PC-3 (cell line): Measurements from ENCODE around the gene BCAS3. TPM values are rescaled to one million over a fixed set of nuclear protein-coding genes. Genes with fewer than 3 reads are reported as not detected.

Source experiments
- ATAC-seq: fragments of 200-7000 bp; cut with Tn5 transposase; 2 replicates; pipeline ENCODE4 v1.9.1; 2020; ENCODE audit warnings: mild to moderate bottlenecking, moderate library complexity
- BruUV-seq: library from RNA; stranded (reverse); fragments of 400-500 nt; replicated peaks from 2 replicates; lab custom pipeline; 2021; lab: Mats Ljungman, UMichigan
- CTCF ChIA-PET: fragments of 300-600 bp; sonication (Branson Sonifier 250); formaldehyde crosslinking; loops from one replicate; lab custom pipeline; 2022; ENCODE audit warnings: antibody characterized with exemption; lab: Charles Lee
- POLR2A ChIA-PET: fragments of 300-600 bp; sonication (Branson Sonifier 250); formaldehyde crosslinking; loops from one replicate; lab custom pipeline; 2022; ENCODE audit warnings: antibody characterized with exemption; ENCODE audit not compliant: unreplicated experiment; lab: Charles Lee
- DNase-seq: peaks from one replicate; pipeline ENCODE4 v3.0.0-alpha.2; 2015
- H2AFZ ChIP-seq: fragments of 300-600 bp; sonication (generic); 2 replicates; pipeline ENCODE4 v1.6.0; 2016; ENCODE audit warnings: antibody characterized with exemption, low read length
- H3F3A ChIP-seq: fragments of 300-600 bp; sonication (generic); one replicate; pipeline ENCODE4 v1.6.0; 2017; ENCODE audit warnings: antibody characterized with exemption, low read length, control low read depth, mild to moderate bottlenecking; ENCODE audit not compliant: unreplicated experiment
- H3K27ac ChIP-seq: fragments of 300-600 bp; sonication (generic); 2 replicates; pipeline ENCODE4 v1.5.1; 2016; ENCODE audit warnings: mild to moderate bottlenecking, low read length
- H3K27me3 ChIP-seq: fragments of 300-600 bp; sonication (generic); 2 replicates; pipeline ENCODE4 v1.6.1; 2016; ENCODE audit warnings: low read length, mixed read lengths
- H3K36me3 ChIP-seq: fragments of 300-600 bp; sonication (generic); 2 replicates; pipeline ENCODE4 v1.6.1; 2016; ENCODE audit warnings: low read depth, mixed run types, low read length, mixed read lengths
- H3K4me1 ChIP-seq: fragments of 300-600 bp; sonication (generic); 2 replicates; pipeline ENCODE4 v1.5.1; 2016; ENCODE audit warnings: low read length; ENCODE audit not compliant: insufficient read depth
- H3K4me2 ChIP-seq: fragments of 300-600 bp; sonication (generic); 2 replicates; pipeline ENCODE4 v1.6.0; 2016; ENCODE audit warnings: low read length
- H3K4me3 ChIP-seq: fragments of 300-600 bp; sonication (generic); 2 replicates; pipeline ENCODE4 v1.5.1; 2016; ENCODE audit warnings: mild to moderate bottlenecking, low read length, mixed read lengths
- H3K79me2 ChIP-seq: fragments of 300-600 bp; sonication (generic); 2 replicates; pipeline ENCODE4 v1.6.1; 2017; ENCODE audit warnings: low read length, mixed read lengths
- H3K9ac ChIP-seq: fragments of 300-600 bp; sonication (generic); 2 replicates; pipeline ENCODE4 v1.6.0; 2016; ENCODE audit warnings: mild to moderate bottlenecking, low read length
- H3K9me2 ChIP-seq: fragments of 300-600 bp; sonication (generic); replicated peaks from 2 replicates; pipeline ENCODE4 v1.6.1; 2016; ENCODE audit warnings: mixed run types, low read length, mixed read lengths
- H3K9me3 ChIP-seq: fragments of 300-600 bp; sonication (generic); 2 replicates; pipeline ENCODE4 v1.6.1; 2016; ENCODE audit warnings: low read length, mixed read lengths
- H4K20me1 ChIP-seq: fragments of 300-600 bp; sonication (generic); 2 replicates; pipeline ENCODE4 v1.6.1; 2016; ENCODE audit warnings: low read length, mixed read lengths
- EZH2 ChIP-seq: fragments of 300-600 bp; sonication (generic); IDR thresholded peaks from one replicate; pipeline ENCODE4 v1.6.1; 2017; ENCODE audit warnings: antibody characterized with exemption, mild to moderate bottlenecking, low read length; ENCODE audit not compliant: unreplicated experiment
- EZH2phosphoT487 ChIP-seq: fragments of 300-600 bp; sonication (generic); IDR thresholded peaks from 2 replicates; pipeline ENCODE4 v1.6.1; 2018; ENCODE audit warnings: mild to moderate bottlenecking, antibody characterized with exemption, low read length, borderline replicate concordance
- intact Hi-C: fragments of 100-400 bp; cut with micrococcal nuclease; formaldehyde crosslinking; loops from 2 replicates; pipeline ENCODE4 v1.9.0; 2023
- total RNA-seq: library from RNA; depleted of rRNA; stranded (reverse); fragments of >200 nt; gene quantifications from 2 replicates; pipeline ENCODE4 v1.2.3, GENCODE V29; 2014
- TF ChIP-seq, protein P1 (sequence below): fragments of 300-600 bp; sonication (generic); conservative IDR thresholded peaks from 2 replicates; pipeline ENCODE4 v1.5.1; 2017; ENCODE audit warnings: antibody characterized with exemption, low read depth, mild to moderate bottlenecking, low read length

BCAS3 gene
- total RNA-seq, 1 experiment from 2014 or later: 25.9 TPM

DNA sequence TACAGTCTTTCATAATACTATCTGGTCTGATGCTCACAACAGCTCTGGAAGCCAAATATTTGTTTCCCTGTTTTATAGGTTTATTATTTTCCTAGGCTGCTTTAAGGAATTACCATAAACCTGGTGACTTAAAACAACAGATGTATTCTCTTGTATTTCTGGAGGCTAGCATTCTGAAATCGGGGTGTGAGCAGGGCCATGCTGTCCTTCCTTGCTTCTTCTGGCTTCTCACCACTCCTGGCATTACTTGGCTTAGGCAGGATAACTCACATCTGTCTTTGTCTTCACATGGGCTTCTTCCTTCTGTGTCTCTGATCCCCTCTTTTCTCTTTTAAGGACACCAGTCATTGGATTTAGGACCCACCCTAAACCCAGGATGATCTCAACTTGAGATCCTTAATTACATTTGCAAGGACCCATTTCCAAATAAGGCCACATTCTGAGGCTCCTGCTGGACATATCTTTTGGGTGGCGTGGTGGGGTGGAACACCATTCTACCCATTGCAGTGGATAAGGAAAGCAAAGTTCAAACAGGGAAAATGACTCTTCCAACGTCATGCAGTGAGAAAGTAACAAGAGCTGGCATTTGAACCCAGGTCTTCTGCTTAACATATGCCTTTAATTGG is 682.8 kb downstream of the BCAS3 start:
- Histone ChIP-seq H3K27ac (no peak overlapping the region), H3K4me1 (peaks cover 38% of the 10 kb centered on the region), H3K9me3 (no peaks in the 10 kb centered on the region), H2AFZ (no peak overlapping the region), H3K9ac (no peak overlapping the region), H3K9me2 (no peaks in the 10 kb centered on the region), H3K36me3 (no peaks in the 10 kb centered on the region), H3K27me3 (no peaks in the 10 kb centered on the region), H3K4me3 (no peak overlapping the region), H3F3A (no peaks in the 10 kb centered on the region), H4K20me1 (no peaks in the 10 kb centered on the region), H3K79me2 (no peaks in the 10 kb centered on the region), H3K4me2 (peak overlapping the region; percentile 29; the same call in 1 of the 2 replicates)
- no peak for TF ChIP-seq EZH2
- TF ChIP-seq EZH2phosphoT487: no peak
- TF ChIP-seq, protein P1, sequence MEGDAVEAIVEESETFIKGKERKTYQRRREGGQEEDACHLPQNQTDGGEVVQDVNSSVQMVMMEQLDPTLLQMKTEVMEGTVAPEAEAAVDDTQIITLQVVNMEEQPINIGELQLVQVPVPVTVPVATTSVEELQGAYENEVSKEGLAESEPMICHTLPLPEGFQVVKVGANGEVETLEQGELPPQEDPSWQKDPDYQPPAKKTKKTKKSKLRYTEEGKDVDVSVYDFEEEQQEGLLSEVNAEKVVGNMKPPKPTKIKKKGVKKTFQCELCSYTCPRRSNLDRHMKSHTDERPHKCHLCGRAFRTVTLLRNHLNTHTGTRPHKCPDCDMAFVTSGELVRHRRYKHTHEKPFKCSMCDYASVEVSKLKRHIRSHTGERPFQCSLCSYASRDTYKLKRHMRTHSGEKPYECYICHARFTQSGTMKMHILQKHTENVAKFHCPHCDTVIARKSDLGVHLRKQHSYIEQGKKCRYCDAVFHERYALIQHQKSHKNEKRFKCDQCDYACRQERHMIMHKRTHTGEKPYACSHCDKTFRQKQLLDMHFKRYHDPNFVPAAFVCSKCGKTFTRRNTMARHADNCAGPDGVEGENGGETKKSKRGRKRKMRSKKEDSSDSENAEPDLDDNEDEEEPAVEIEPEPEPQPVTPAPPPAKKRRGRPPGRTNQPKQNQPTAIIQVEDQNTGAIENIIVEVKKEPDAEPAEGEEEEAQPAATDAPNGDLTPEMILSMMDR: no peak
- ATAC-seq (no peak), DNase-seq (no peak)
- no TSS peak for BruUV-seq
- CTCF ChIA-PET: interaction anchor here (0.5 kb wide), 1 partner anchor 38 kb away, joined by 6 read pairs; no protein-coding TSS in a partner anchor
- intact Hi-C loops: no loop called here
- POLR2A ChIA-PET: interaction anchor here (0.6 kb wide), 1 partner anchor 290 kb away, joined by 4 read pairs; no protein-coding TSS in a partner anchor

DNA sequence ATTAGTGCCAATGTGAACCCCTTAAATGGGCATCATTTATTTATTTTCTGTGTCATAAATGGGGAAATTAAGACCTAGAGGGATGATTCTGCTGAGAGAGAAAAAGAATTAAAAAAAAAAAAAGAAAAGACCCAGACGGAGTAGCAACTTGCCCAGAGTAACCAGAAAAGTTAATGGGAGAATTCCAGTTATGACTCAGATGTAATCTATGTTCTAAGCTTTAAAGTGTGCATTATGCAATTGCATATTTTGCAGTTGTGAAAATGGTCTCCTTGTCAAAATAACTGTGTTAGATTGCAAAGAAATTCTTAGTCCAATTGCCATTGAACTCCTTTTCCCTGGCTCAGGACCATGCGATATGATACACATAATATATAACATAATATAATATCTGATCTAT is 683.4 kb downstream of the BCAS3 start:
- Histone ChIP-seq H3K4me1 (peaks cover 31% of the 10 kb centered on the region), H3K9me3 (no peaks in the 10 kb centered on the region), H3K9me2 (no peaks in the 10 kb centered on the region), H3K4me3 (no peak overlapping the region), H2AFZ (0 out of 2 replicates have a peak overlapping the region, but pooled peaks have one; percentile 9), H3K4me2 (peak overlapping the region; percentile 29; the same call in 1 of the 2 replicates), H4K20me1 (no peaks in the 10 kb centered on the region), H3K27me3 (no peaks in the 10 kb centered on the region), H3K27ac (no peak overlapping the region), H3K79me2 (no peaks in the 10 kb centered on the region), H3K36me3 (no peaks in the 10 kb centered on the region), H3K9ac (no peak overlapping the region), H3F3A (no peaks in the 10 kb centered on the region)
- TF ChIP-seq EZH2phosphoT487 (no peak), EZH2 (no peak)
- TF ChIP-seq, protein P1: no peak
- intact Hi-C loops: no loop called here
- POLR2A ChIA-PET: interaction anchor here (0.6 kb wide), 1 partner anchor 290 kb away, joined by 4 read pairs; no protein-coding TSS in a partner anchor
- ATAC-seq (no peak), DNase-seq (peak; percentile 77)
- CTCF ChIA-PET: no interaction called here
- no TSS peak for BruUV-seq

DNA sequence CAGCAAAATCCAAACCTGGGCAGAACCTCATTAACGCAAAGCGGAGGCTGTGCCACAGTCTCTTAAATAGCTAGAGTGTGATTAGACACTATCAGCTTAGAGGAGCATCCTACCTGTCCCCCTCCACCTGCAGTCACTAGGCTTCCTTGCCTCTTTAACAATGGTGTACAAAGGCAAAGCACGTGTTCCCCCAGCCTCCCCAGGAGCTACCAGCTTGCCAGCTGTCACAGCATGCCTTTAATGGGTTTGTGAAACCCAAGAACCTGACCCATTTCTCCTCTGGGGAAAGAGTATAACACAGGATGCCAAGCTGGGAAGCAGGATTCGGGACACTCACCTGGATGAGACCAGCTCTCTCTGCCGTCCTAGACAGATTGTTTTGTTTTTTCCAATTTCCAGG is 684.7 kb downstream of the BCAS3 start:
- H3K36me3 ChIP-seq: no peaks in the 10 kb centered on the region
- BruUV-seq: no TSS peak
- H3K4me1 ChIP-seq: peaks cover 22% of the 10 kb centered on the region
- POLR2A ChIA-PET: interaction anchor here (0.5 kb wide), 1 partner anchor 72 kb away, joined by 4 read pairs; no protein-coding TSS in a partner anchor
- H3F3A ChIP-seq: no peaks in the 10 kb centered on the region
- no peaks in the 10 kb centered on the region for H3K9me3 ChIP-seq
- H3K79me2 ChIP-seq: no peaks in the 10 kb centered on the region
- H3K4me3 ChIP-seq: no peak overlapping the region
- ATAC-seq (no peak), DNase-seq (no peak)
- no peaks in the 10 kb centered on the region for H4K20me1 ChIP-seq
- no peak overlapping the region for H3K9ac ChIP-seq
- intact Hi-C loops: no loop called here
- H3K4me2 ChIP-seq: no peak overlapping the region
- no peak overlapping the region for H3K27ac ChIP-seq
- CTCF ChIA-PET: no interaction called here
- TF ChIP-seq EZH2: no peak
- no peaks in the 10 kb centered on the region for H3K27me3 ChIP-seq
- H2AFZ ChIP-seq: no peak overlapping the region
- no peaks in the 10 kb centered on the region for H3K9me2 ChIP-seq
